ENCODE results near the gene UNC45A. TPM values are rescaled to one million over a fixed set of nuclear protein-coding genes. Genes with fewer than 3 reads are reported as not detected.

The UNC45A gene
- total and polyA plus RNA-seq, 2 donors (not counting 1 experiment from before 2014, with no cell fraction given): 56.3 to 79.0 TPM

GRCh38 chr15:90989040-90989768, 54.1 kb downstream of the UNC45A start:
- Mint-ChIP-seq H3K9me3 (ENCODE audit: insufficient read depth) (no peaks in the 10 kb centered on the region), H3K4me3 (no peak overlapping the region), H3K27ac (peak overlapping the region; percentile 41), H3K27me3 (no peaks in the 10 kb centered on the region), H3K4me1 (peaks cover 33% of the 10 kb centered on the region)
- Histone ChIP-seq H3K79me2 (ENCODE audit: control insufficient read depth, insufficient read depth, low read length) (peaks cover 53% of the 10 kb centered on the region), H3K4me3 (ENCODE audit: control extremely low read depth in 1 of 5, extremely low read depth in 1 of 5, insufficient read depth in 1 of 5, low read depth in 2 of 5, low read length in 4 of 5) (no peak overlapping the region), H3K4me1 (ENCODE audit: control insufficient read depth in 2 of 2, insufficient read depth in 2 of 2, low read length in 2 of 2) (peaks cover 15 to 36% of the 10 kb centered on the region in 2 donors), H3K9ac (ENCODE audit: low read length) (no peak overlapping the region), H3K36me3 (replicated peaks in 1 of 2; ENCODE audit: control extremely low read depth in 1 of 2, control insufficient read depth in 1 of 2, extremely low read depth in 1 of 2, insufficient read depth in 2 of 2, low read length in 1 of 2) (no peaks in the 10 kb centered on the region), H3K4me2 (replicated peaks; ENCODE audit: low read depth, low read length, poor library complexity, severe bottlenecking) (peak overlapping the region; percentile 13), H4K20me1 (ENCODE audit: control insufficient read depth, insufficient read depth, low read length, poor library complexity, severe bottlenecking) (no peaks in the 10 kb centered on the region), H3K9me3 (ENCODE audit: control extremely low read depth in 1 of 3, control insufficient read depth in 2 of 3, insufficient read depth in 1 of 3, low read length in 2 of 3) (no peaks in the 10 kb centered on the region), H3K27me3 (replicated peaks in 1 of 4; ENCODE audit: control extremely low read depth in 1 of 4, control insufficient read depth in 3 of 4, insufficient read depth in 4 of 4, low read length in 3 of 4) (no peaks in the 10 kb centered on the region), H3K27ac (ENCODE audit: low read length in 2 of 2) (no peak overlapping the region), H2AFZ (ENCODE audit: insufficient read depth, low read depth, low read length, poor library complexity, severe bottlenecking) (no peak overlapping the region)
- peak; percentile 32 for DNase-seq
- TF ChIP-seq EZH2 (IDR thresholded peaks at IDR 0.05; ENCODE audit: borderline replicate concordance, insufficient read depth, low read depth, low read length, poor library complexity, severe bottlenecking) (no peak), CTCF (IDR thresholded peaks at IDR 0.05) (no peak)
- POLR2A ChIA-PET: no interaction called here
- CTCF ChIA-PET: interaction anchor here (0.7 to 0.8 kb wide), 2 partner anchors 57 to 926 kb away, joined by 3 read pairs; partner anchors contain the start of gene HDDC3
- intact Hi-C loops (cut with micrococcal nuclease): no loop called here
- peak; percentile 56 for ATAC-seq (ENCODE audit: low read depth)
- WGBS (ENCODE audit: insufficient coverage): 50% methylated on average over 2 of the region's 7 CpGs

GRCh38 chr15:90990446-90990845, 55.4 kb downstream of the UNC45A start:
- no peak overlapping the region for H3K4me3 Mint-ChIP-seq
- peaks cover 42% of the 10 kb centered on the region for H3K4me1 Mint-ChIP-seq
- WGBS (ENCODE audit: insufficient coverage): 100% methylated on average over 3 of the region's 4 CpGs
- Histone ChIP-seq H3K9me3 (ENCODE audit: control extremely low read depth in 1 of 3, control insufficient read depth in 2 of 3, insufficient read depth in 1 of 3, low read length in 2 of 3) (no peaks in the 10 kb centered on the region), H3K4me1 (ENCODE audit: control insufficient read depth in 2 of 2, insufficient read depth in 2 of 2, low read length in 2 of 2) (peaks cover 18 to 42% of the 10 kb centered on the region in 2 donors), H3K9ac (ENCODE audit: low read length) (no peak overlapping the region), H3K27ac (ENCODE audit: low read length in 2 of 2) (no peak overlapping the region), H3K27me3 (replicated peaks in 1 of 4; ENCODE audit: control extremely low read depth in 1 of 4, control insufficient read depth in 3 of 4, insufficient read depth in 4 of 4, low read length in 3 of 4) (no peaks in the 10 kb centered on the region), H3K4me2 (replicated peaks; ENCODE audit: low read depth, low read length, poor library complexity, severe bottlenecking) (no peak overlapping the region), H3K4me3 (ENCODE audit: control extremely low read depth in 1 of 5, extremely low read depth in 1 of 5, insufficient read depth in 1 of 5, low read depth in 2 of 5, low read length in 4 of 5) (no peak overlapping the region), H2AFZ (ENCODE audit: insufficient read depth, low read depth, low read length, poor library complexity, severe bottlenecking) (no peak overlapping the region), H3K79me2 (ENCODE audit: control insufficient read depth, insufficient read depth, low read length) (peaks cover 53% of the 10 kb centered on the region), H4K20me1 (ENCODE audit: control insufficient read depth, insufficient read depth, low read length, poor library complexity, severe bottlenecking) (no peaks in the 10 kb centered on the region), H3K36me3 (replicated peaks in 1 of 2; ENCODE audit: control extremely low read depth in 1 of 2, control insufficient read depth in 1 of 2, extremely low read depth in 1 of 2, insufficient read depth in 2 of 2, low read length in 1 of 2) (no peaks in the 10 kb centered on the region)
- no peak overlapping the region for H3K27ac Mint-ChIP-seq
- no peaks in the 10 kb centered on the region for H3K27me3 Mint-ChIP-seq
- intact Hi-C loops (cut with micrococcal nuclease): no loop called here
- ChIA-PET CTCF (no interaction called here), POLR2A (no interaction called here)
- H3K9me3 Mint-ChIP-seq (ENCODE audit: insufficient read depth): no peaks in the 10 kb centered on the region
- no peak for DNase-seq
- ATAC-seq (ENCODE audit: low read depth): no peak
- TF ChIP-seq EZH2 (IDR thresholded peaks at IDR 0.05; ENCODE audit: borderline replicate concordance, insufficient read depth, low read depth, low read length, poor library complexity, severe bottlenecking) (no peak), CTCF (IDR thresholded peaks at IDR 0.05) (no peak)
